ENCODE data around the gene SYDE2. TPM values are rescaled to one million over a fixed set of nuclear protein-coding genes. Genes with fewer than 3 reads are reported as not detected.

SYDE2 gene
- total RNA-seq, 1 donor from 2014 or later, result 21.4 TPM

GRCh38 chr1:85166351-85166750, 34.5 kb downstream of the SYDE2 start:
- Histone ChIP-seq H3K4me3 (no peak overlapping the region), H3K36me3 (no peaks in the 10 kb centered on the region), H3K27me3 (ENCODE audit: low read depth) (no peaks in the 10 kb centered on the region), H3K4me1 (peaks cover 4% of the 10 kb centered on the region), H3K27ac (replicated peaks) (no peak overlapping the region), H3K9me3 (replicated peaks) (no peaks in the 10 kb centered on the region)
- no peak for TF ChIP-seq CTCF (IDR thresholded peaks at IDR 0.05; ENCODE audit: borderline replicate concordance)
- no peak for DNase-seq
- intact Hi-C loops (cut with micrococcal nuclease), result no loop called here

GRCh38 chr1:85158910-85159309, 41.9 kb downstream of the SYDE2 start:
- H3K9me3 ChIP-seq (replicated peaks), result no peaks in the 10 kb centered on the region
- DNase-seq, result no peak
- no peak for TF ChIP-seq CTCF (IDR thresholded peaks at IDR 0.05; ENCODE audit: borderline replicate concordance)
- no peaks in the 10 kb centered on the region for H3K4me1 ChIP-seq
- no peaks in the 10 kb centered on the region for H3K36me3 ChIP-seq
- intact Hi-C loops (cut with micrococcal nuclease), result no loop called here
- no peak overlapping the region for H3K27ac ChIP-seq (replicated peaks)
- H3K4me3 ChIP-seq, result no peak overlapping the region
- no peaks in the 10 kb centered on the region for H3K27me3 ChIP-seq (ENCODE audit: low read depth)

- intact Hi-C loops (cut with micrococcal nuclease), result no loop called here
- no peaks in the 10 kb centered on the region for H3K4me1 ChIP-seq
- no peak overlapping the region for H3K27ac ChIP-seq (replicated peaks)
- TF ChIP-seq CTCF (IDR thresholded peaks at IDR 0.05; ENCODE audit: borderline replicate concordance), result no peak
- H3K9me3 ChIP-seq (replicated peaks), result no peaks in the 10 kb centered on the region
- no peak for DNase-seq
- no peaks in the 10 kb centered on the region for H3K36me3 ChIP-seq
- no peaks in the 10 kb centered on the region for H3K27me3 ChIP-seq (ENCODE audit: low read depth)
- no peak overlapping the region for H3K4me3 ChIP-seq
Measured at GRCh38 chr1:85157436-85157835, 43.4 kb downstream of the SYDE2 start.

DNA sequence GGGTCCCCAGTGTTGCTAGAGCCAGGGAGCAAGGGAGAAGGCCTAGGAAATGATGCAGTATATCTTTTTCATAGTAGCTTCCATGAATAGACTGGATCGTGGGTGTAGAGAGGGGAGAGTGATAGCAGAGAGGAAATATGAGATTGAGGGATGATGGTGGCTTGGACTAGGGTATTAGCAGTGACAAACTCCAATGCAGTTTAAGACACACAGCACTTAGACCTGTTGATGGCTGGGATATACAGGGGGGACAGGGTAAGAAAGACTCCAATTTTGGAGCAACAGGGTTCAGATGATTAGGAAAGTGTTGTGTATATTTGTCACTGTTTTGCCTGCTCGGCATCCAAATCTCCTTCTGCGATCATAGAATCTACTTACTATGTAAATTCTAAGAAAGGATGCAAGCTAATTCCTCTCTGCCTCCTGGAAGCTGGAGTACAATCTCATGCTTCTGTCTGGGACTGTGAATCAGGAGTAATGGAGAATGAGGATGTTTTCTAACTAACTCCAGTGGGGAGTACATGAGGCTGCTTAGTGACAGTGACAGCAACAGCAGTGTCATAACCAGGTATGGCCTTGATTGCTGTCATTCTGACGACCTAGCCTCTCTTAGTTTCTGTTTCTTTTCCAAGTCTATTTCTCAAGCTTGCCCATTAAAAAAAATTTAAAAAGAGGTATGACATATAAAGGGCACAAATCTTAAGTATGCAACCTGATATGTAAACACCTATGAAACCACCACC, 47.5 kb downstream of the SYDE2 start:
- peak overlapping the region; percentile 13 for H3K27ac ChIP-seq (replicated peaks)
- TF ChIP-seq CTCF (IDR thresholded peaks at IDR 0.05; ENCODE audit: borderline replicate concordance), result no peak
- no peaks in the 10 kb centered on the region for H3K36me3 ChIP-seq
- no peaks in the 10 kb centered on the region for H3K27me3 ChIP-seq (ENCODE audit: low read depth)
- no peak for DNase-seq
- no peak overlapping the region for H3K4me3 ChIP-seq
- H3K4me1 ChIP-seq, result peaks cover 31% of the 10 kb centered on the region
- no peaks in the 10 kb centered on the region for H3K9me3 ChIP-seq (replicated peaks)
- intact Hi-C loops (cut with micrococcal nuclease), result no loop called here

DNA sequence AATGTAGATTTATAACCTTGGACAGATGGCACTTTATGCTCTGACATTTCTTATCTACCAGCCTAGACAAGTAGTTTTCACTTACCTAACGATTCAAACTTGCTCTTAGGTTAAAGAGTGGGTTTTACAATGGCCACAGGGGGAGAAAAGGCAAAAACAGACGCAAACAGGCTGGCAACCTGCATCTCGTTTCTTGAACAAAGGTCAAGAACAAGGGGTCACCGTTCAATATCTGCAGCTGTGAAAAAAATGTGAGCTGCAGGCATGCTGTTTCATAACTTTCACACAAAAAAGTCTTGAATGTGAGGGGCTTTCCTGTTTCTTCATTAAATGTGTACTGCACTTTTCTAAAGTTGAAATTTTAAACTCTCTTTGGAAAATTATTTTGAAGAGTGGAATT, 49.4 kb downstream of the SYDE2 start:
- Histone ChIP-seq H3K9me3 (replicated peaks) (no peaks in the 10 kb centered on the region), H3K36me3 (no peaks in the 10 kb centered on the region), H3K27me3 (ENCODE audit: low read depth) (no peaks in the 10 kb centered on the region), H3K4me1 (peaks cover 36% of the 10 kb centered on the region), H3K27ac (replicated peaks) (peak overlapping the region; percentile 1), H3K4me3 (no peak overlapping the region)
- intact Hi-C loops (cut with micrococcal nuclease), result no loop called here
- no peak for TF ChIP-seq CTCF (IDR thresholded peaks at IDR 0.05; ENCODE audit: borderline replicate concordance)
- DNase-seq, result no peak
